NCI-H2107 treated with DMSO at 0.1 percent for 48 hours (cell line): ENCODE data around the gene KCNQ4.
A peak's percentile ranks its signal among the peaks of the same experiment; 100 is the strongest.

Source experiments
- DNase-seq: peaks from one replicate; lab custom pipeline; 2025; ENCODE audit not compliant: unreplicated experiment; lab: John Stamatoyannopoulos, UW

KCNQ4 gene

DNA sequence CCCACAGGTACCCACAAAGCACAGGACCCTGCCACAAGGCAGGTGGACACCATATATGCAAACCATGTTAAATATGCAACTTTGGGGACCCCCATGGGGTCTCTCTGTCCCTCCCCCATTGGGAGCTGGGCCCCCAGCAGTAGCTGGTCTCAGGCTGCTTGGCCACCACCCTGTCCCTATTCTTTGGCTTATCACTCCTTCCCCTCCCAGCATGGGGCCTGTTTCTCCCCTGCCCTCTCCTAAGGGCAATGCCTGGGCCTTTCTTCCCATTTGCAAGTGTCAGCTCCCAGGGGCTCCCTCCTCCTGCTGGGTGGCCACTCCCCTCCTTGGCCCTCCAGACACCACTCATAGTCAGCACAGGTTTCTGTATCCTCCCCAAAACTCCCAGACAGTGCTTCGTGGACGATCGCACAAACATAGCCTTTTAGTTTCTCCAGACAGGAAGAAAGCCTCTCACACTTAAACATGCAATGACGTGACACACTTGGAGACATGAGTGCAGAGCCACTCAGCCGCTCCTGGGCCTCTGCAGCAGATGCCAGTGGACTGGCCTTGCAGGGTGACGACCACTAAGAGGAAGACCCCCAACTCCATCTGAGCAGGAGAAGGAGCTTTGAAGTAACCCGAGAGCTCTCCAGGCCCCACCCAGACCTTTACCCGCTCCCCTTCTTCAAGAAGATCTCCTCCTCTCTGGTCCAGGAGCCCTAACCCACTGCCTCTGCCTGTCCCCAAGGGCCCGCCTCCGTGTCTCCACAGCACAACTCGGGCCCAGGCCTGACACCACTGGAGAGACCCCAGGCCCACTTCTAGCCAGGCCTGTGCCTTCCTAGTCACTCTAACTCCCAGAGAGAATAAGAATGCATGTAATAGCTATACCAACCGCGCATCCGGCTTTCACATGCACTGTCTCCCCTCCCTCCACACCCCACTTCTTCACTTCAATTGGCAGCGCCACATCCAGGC, 55.7 kb downstream of the KCNQ4 start:
- no peak for DNase-seq

DNA sequence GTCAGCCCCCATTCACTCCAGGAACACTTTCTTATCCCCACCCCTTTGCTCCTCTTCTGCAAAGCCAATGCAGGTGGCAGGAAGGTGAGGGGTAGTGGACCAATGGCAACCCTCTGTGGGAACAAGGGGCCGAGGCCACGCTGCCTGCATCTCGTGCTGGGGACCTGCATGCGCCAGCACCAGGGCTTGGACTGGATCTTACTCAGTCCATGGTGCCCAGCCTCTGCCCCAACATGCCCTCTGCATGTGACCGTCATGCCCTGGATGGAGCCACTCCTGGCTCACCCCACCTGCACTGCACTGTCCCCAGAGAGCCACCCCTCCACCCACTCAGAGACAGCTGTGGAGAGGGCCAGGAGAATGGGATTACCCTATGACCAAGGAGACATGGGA, 56.4 kb downstream of the KCNQ4 start:
- DNase-seq: no peak

- DNase-seq: no peak
Observed at GRCh38 chr1:40840526-40841323, 57.1 kb downstream of the KCNQ4 start.

DNA sequence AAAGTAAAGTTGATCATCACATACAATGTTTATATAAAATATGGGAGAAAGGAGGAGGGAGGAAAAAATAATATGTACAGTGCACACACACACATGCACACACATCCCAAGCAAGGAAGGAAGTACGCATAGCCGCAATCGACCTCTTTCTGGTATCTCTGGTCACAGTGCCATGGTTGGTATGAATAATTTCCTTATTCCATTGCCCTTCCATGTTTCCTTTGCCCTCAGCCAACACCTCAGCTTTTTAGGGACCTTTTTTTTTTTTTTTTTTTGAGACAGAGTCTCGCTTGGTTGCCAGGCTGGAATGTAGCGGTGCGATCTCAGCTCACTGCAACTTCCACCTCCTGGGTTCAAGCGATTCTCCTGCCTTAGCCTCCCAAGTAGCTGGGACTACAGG, 58.0 kb downstream of the KCNQ4 start:
- no peak for DNase-seq

DNA sequence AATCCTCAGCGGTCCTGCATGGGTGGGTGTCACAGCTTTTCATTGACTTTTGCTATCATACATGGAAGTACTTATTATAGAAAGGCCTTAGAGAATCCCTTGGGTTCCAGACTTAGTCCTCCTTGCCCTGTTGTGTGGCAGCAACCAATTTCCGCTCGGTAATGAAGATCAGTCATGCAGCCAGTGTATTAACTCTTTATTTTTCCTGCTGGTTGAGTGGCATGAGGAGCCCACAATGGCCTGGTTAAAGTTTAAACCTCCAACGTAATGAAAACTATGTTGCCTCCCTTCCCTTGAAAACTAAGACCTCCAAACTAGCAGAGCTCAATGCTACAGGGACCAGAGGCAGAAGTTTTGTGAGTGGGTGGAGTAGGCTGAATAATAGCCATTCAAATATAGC, 58.6 kb downstream of the KCNQ4 start:
- no peak for DNase-seq

GRCh38 chr1:40842691-40843090, 59.1 kb downstream of the KCNQ4 start:
- DNase-seq: no peak

DNA sequence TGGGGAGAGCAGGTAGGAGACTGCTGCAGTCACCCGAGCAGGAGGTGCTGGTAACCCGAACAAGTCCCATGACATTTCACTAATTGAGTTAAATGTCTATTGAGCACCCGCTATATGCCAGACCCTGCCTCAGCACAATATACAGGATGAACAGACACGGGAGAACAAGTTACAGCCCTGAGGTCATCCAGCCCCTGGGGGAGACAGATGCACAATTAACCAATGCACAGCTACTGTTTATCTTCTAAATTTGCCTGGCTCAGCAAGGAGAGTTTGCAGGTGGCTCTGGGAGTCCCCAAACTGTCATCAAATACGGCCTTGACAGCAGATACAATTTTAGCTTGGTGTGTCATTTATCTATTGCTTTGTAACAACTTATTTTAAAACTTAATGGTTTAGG, 60.5 kb downstream of the KCNQ4 start:
- peak; percentile 50 for DNase-seq

DNA sequence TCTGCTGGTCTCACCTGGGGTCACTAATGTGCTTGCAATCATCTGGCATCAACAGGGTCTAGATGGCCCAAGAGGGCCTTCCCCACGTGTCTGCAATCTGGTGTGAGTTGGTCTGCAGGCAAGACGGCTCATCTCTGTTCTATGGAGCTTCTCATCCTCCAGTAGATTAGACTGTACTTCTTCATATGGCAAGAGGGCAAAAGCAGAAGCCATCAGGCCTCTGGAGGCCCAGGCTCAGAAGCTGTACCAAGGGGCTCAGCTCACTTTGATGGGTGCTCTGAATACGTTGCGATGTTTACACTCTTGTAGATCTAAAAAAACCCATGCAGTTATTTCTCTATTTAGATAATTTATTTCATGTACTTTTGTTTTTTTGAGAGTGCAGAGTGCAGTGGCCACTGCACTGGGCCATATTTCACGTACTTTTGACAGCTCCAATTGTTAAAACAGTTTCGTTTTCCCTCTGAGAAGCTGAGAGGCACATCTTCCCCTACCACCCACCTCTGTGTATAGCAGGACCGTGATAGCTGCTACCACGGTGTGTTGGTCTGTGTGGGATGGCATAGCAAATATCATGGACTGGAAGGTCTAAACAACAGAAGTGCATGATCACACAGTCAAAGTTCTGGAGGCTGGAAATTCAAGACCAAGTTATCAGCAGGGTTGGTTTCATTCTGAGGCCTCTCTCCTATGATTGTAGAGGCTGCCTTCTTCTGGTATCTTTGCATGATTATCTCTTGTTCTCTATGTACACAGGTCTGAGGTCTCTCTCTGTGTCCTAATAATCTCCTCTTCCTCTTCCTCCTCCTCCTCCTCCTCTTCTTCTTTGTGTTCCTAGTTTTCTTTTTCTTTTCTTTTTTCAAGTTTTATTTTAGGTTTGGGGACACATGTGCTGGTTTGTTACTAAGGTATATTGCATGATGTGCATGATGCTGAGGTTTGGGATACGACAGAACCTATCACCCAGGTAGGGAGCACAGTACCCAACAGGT, 61.6 kb downstream of the KCNQ4 start:
- DNase-seq: no peak

DNA sequence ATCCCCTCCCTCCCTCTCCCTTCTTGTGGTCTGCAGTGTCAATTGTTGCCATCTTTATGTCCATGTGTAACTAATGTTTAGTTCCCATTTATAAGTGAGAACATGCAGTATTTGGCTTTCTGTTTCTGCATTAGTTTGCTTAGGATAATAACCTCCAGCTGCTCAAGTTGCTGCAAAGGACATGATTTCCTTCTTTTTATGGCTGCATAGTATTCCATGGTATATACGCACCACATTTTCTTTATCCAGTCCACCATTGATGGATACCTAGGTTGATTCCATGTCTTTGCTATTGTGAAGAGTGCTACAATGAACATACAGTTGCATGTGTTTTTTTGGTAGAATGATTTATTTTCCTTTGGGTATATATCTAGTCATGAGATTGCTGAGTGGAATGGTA, 62.3 kb downstream of the KCNQ4 start:
- DNase-seq: no peak

- DNase-seq: no peak
Observed at GRCh38 chr1:40847023-40847745, 63.6 kb downstream of the KCNQ4 start.

- peak; percentile 67 for DNase-seq
Observed at GRCh38 chr1:40848530-40849189, 65.1 kb downstream of the KCNQ4 start.

DNA sequence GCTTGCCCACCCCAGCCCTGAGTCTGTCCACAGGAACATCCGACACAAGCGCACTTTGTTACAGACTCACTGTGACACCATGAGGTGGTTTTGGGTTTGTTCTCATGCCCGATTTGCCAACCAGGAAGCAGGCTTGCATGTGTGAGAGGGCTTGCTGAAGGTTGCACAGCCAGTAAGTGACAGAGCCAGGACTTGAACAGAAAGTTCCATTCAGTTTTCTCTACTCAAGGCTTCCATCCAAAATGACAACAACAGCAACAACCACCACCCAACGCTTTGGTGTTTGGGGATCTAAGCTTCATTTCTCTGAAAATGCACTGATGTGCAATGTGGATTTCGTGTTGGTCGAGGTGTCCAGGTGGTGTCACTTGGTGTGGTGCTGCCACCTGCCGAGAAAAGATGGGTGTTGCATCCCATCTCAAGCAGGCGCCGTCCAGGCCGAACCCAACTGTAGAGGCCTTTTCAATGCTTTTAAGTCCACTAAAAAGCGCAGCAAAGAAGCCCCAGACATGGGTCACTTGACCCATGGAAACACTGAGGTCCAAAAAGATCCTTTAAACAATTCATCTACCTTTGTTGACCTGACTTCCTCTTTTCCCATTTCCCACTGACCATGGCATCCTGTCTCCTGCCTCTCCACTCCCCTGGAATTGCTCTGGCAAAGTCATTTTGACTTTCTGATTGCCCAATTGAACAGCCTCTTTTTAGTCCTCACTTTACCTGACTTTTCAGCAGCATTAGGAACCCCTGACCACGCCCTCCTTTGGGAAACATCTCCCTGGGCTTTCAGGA, 66.4 kb downstream of the KCNQ4 start:
- no peak for DNase-seq

GRCh38 chr1:40851643-40852042, 68.1 kb downstream of the KCNQ4 start:
- no peak for DNase-seq

GRCh38 chr1:40853113-40853884, 69.7 kb downstream of the KCNQ4 start:
- DNase-seq: no peak

DNA sequence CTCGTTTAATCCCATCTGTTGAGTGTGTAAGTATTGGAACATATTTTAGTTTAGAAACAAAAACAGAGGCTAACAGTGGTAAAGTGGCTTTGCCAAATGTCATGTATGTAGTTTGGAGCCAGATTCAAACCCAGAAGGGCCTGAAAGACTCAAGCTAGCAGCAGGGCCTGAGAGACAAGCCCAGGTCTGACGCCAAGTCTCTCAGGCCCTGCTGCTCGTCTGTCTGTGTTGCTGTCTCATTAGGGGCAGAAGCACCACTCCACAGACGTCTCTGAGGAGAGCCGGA, 70.2 kb downstream of the KCNQ4 start:
- DNase-seq: no peak

GRCh38 chr1:40855513-40855912, 71.9 kb downstream of the KCNQ4 start:
- DNase-seq: no peak

GRCh38 chr1:40856116-40856515, 72.5 kb downstream of the KCNQ4 start:
- no peak for DNase-seq

- no peak for DNase-seq
Observed at GRCh38 chr1:40856656-40857302, 73.2 kb downstream of the KCNQ4 start.
